Measurements from ENCODE around the gene AXL. TPM values are rescaled to one million over a fixed set of nuclear protein-coding genes. Genes with fewer than 3 reads are reported as not detected.

The AXL gene
- total and polyA plus RNA-seq, 9 of the 15 experiments (the other 6 are each of a cell fraction or from before 2014, with no cell fraction given), result 0.80 to 6.6 (median 1.6) TPM

- peak; percentile 93 for TF ChIP-seq NKRF (IDR thresholded peaks at IDR 0.05; ENCODE audit: borderline replicate concordance)
- peak; percentile 96 for TF ChIP-seq KLF6 (CRISPR knock-in tag; IDR thresholded peaks at IDR 0.05; ENCODE audit: borderline replicate concordance)
- TF ChIP-seq GATAD2A (IDR thresholded peaks at IDR 0.05), result no peak
- TF ChIP-seq TAF15 (IDR thresholded peaks at IDR 0.05; ENCODE audit: low read depth, low read length), result no peak
- 0 out of 2 replicates have a peak, but pooled peaks have one; percentile 87 for TF ChIP-seq PHF21A (IDR thresholded peaks at IDR 0.05; ENCODE audit: borderline replicate concordance, low read depth)
- no peak for TF ChIP-seq KLF10 (CRISPR knock-in tag; IDR thresholded peaks at IDR 0.05)
- no peak for TF ChIP-seq ARID2 (IDR thresholded peaks at IDR 0.05)
- TF ChIP-seq SMARCA4 (IDR thresholded peaks at IDR 0.05), result no peak; the same call in 1 of the 2 replicates
- TF ChIP-seq CREB3L1 (IDR thresholded peaks at IDR 0.05; ENCODE audit: borderline replicate concordance, low read depth), result peak; percentile 77; the same call in 1 of the 2 replicates
- no peak for TF ChIP-seq ATF2 (CRISPR knock-in tag; IDR thresholded peaks at IDR 0.05)
- 0 out of 2 replicates have a peak, but pooled peaks have one; percentile 3 for TF ChIP-seq SMC3 (conservative IDR thresholded peaks at IDR 0.05; ENCODE audit: insufficient read depth, low read depth, low read length)
- no peak for TF ChIP-seq ZNF57 (CRISPR knock-in tag; IDR thresholded peaks at IDR 0.05)
- TF ChIP-seq TAF1 (IDR thresholded peaks at IDR 0.05; ENCODE audit: control insufficient read depth, extremely low read depth, insufficient read depth, low read length, severe bottlenecking), result peak; percentile 88
- TF ChIP-seq POLR2H (tag; IDR thresholded peaks at IDR 0.05; ENCODE audit: low read depth), result peak; percentile 49
- no peak for TF ChIP-seq SMAD2 (IDR thresholded peaks at IDR 0.05; ENCODE audit: low read depth, low read length)
- no peak for TF ChIP-seq POU5F1 (IDR thresholded peaks at IDR 0.05; ENCODE audit: borderline replicate concordance, low read depth, low read length, partially characterized antibody)
- TF ChIP-seq ZNF518B (CRISPR knock-in tag; IDR thresholded peaks at IDR 0.05), result no peak
- TF ChIP-seq HMG20B (CRISPR knock-in tag; IDR thresholded peaks at IDR 0.05), result no peak
- TF ChIP-seq NCOA4 (IDR thresholded peaks at IDR 0.05; ENCODE audit: partially characterized antibody), result peak; percentile 76
- no peak for TF ChIP-seq TCFL5 (CRISPR knock-in tag; conservative IDR thresholded peaks at IDR 0.05)
These were observed 91.2 kb downstream of the AXL start, which contains the start of gene CCDC97 (continued) for GRCh38 chr19:41310033-41310831.
